GM12801 (cell line): Measurements from ENCODE around the gene ALK.

Source experiments
- TF ChIP-seq, protein P1 (sequence below): IDR thresholded peaks from one replicate; pipeline ENCODE4 v1.5.1; 2011; ENCODE audit warnings: control low read depth; ENCODE audit not compliant: insufficient read length; ENCODE audit errors: extremely low read depth

Gene ALK

DNA sequence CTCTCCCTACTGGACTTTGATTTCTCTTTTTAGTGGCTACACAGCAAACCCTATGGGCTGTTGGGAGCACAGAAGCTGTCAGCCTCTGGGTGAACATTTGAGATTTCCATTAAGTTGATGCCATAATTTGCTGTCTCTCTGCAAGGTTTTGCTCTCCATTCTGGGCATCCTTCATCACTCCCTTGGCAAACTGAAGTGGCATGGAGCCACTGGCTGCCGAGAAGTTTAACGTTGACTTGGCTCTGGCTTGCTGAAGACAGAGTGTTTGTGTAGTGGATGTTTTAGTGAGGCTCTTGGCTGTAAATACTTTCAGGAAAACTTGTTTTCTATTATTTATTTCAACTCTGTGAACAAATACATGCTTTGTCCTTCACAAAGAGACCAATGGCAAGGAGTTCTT is 91.5 kb downstream of the ALK start:
- TF ChIP-seq, protein P1, sequence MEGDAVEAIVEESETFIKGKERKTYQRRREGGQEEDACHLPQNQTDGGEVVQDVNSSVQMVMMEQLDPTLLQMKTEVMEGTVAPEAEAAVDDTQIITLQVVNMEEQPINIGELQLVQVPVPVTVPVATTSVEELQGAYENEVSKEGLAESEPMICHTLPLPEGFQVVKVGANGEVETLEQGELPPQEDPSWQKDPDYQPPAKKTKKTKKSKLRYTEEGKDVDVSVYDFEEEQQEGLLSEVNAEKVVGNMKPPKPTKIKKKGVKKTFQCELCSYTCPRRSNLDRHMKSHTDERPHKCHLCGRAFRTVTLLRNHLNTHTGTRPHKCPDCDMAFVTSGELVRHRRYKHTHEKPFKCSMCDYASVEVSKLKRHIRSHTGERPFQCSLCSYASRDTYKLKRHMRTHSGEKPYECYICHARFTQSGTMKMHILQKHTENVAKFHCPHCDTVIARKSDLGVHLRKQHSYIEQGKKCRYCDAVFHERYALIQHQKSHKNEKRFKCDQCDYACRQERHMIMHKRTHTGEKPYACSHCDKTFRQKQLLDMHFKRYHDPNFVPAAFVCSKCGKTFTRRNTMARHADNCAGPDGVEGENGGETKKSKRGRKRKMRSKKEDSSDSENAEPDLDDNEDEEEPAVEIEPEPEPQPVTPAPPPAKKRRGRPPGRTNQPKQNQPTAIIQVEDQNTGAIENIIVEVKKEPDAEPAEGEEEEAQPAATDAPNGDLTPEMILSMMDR, result no peak

DNA sequence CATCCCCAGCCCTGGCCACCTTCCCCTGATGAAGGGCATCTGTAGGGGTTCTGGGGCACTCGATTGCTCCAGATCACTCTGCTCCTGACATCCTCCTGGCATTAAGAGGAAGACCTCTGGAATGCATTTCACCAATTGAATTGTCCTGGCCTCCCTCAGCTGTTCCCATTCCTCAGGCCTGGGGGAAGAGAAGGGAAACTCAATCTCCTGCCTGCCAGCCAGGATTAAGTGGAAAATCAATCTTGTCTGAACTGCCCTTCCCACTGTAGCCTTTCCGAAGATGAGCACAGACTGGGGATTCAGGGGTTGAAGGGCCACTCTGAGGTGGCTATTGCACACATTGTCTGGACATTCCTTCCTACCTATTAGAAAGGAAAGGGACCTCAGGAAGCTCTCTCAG is 99.8 kb downstream of the ALK start:
- TF ChIP-seq, protein P1, result no peak

DNA sequence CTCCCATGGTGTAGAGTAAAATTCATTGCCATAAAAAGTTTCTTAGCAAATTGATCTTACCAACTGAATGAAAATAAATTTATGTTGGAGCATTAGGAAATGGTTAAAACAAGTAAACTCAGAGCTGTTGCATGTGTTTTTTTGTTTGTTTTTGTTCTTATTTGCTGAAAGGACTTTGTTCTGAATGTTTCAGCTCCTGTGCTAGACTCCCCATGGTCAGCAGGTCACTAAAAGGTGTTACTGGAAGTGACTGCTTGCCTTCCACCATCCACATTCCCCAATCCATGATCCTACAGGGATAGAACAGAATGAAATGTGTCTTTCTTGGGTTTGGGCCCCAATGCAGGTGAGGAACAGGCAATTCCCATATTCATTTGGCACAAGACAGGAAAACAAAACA is 101.8 kb downstream of the ALK start:
- TF ChIP-seq, protein P1, result no peak

DNA sequence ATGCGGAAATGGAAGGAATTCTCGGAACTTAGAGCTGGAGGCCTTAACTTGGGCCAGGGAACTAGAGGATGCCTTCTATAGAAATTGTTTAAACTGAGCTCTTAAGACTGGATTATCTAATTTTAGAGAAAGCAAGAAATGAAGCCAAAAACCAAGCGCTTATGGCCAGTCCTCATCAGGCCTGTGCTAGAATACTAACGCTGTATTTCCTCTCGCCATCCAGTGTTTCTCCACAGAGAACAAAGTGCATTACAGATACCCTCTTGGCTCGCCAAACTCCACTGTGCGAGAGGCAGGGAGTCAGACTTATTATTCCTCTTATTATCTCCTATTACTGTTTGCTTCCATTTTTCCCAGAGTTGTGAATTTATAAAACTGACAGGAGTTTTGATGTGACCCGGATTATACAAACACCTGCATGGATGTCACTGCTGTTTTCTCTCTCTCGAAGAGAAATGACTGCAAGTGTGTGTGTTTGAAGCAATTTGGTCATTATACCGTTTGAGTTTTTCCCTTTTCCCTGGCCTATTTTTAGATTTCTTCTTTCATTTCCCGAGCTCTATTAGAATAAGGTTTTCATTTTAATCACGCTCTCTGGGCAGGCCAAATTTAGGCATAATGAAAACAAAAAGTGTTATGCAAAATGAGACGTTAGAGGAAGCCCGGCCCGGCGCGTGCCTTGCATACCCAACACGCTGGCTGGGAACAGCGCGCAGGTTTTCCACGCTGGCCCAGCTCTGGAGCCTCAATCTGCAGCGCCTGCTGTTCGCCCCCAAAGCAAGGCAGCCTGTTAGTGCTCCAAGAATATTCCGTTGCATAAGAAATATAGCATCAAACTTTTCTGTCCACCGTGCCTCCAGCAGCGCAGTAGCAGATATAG is 103.3 kb downstream of the ALK start:
- TF ChIP-seq, protein P1, result no peak

DNA sequence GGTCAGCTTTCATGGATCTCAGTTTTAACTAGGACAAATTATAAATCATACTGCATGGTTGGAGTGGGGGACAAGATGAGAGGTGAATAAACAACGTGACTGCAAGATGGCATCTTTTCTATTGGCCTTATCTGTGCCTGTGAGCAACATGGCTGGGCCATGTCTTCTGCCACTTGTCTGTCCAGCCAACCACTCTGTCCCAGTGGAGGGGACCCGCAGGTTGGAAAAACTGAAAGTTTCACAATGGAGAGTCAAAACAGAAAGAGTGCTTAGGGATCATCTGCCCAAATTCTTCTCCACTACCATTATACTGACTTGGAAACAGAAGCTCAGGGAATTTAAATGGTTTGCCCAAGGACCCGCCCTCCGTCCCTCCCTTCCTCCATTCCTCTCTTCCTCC is 104.1 kb downstream of the ALK start:
- TF ChIP-seq, protein P1, result no peak

DNA sequence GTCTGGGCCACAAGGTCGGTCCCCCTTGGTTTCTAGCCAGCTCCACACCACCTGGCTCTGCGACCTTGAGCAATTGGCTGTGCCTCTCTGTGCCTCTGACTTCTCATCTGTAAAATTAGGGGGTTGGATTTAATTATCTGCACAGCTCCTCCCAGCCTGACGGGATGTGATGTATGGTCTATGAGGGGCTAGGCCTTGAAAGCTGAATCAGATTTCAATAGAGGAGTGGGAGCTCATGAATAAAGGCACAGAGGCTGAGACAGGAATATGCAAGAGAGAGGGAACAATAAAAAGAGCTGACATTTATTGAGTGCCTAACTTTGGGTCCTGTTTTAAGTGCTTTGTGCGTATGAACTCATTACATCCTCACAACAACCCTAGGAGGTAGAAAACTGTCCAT is 104.7 kb downstream of the ALK start:
- TF ChIP-seq, protein P1, result no peak

DNA sequence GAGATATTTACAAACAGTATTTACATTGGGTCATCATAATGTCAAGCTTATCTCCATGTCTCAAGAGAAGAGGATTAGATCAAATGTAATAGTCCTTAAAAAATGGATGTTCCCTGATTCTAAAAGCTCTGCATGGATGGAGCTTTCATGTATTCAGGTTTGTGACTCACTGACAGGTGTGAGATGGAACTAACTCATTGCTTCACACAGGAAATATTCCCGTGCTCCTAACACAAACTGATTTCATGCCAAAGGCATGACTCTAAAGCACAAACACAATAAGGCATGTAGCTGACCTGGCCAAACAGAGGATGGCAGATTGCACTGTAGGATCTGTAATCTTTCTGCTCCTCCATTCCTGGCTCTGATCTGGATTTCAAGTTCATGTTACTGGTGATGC is 110.0 kb downstream of the ALK start:
- TF ChIP-seq, protein P1, result no peak
